CD14-positive monocyte (primary cell): ENCODE data around the gene PAX8. TPM values are rescaled to one million over a fixed set of nuclear protein-coding genes. Genes with fewer than 3 reads are reported as not detected.

ENCODE experiments used
- DNase-seq, 3 donors: peaks; one replicate each; pipeline ENCODE4 v3.0.0-alpha.2; 2011 to 2022
- H2AFZ ChIP-seq: 2 replicates; pipeline ENCODE4 v1.6.0; 2012; ENCODE audit warnings: mild to moderate bottlenecking, low read depth, low read length, inconsistent platforms; ENCODE audit not compliant: insufficient read depth, poor library complexity, severe bottlenecking
- H3K27ac ChIP-seq, 2 donors: 1 replicate in 1 of 2; 2 replicates in 1 of 2; pipeline ENCODE4 v1.5.1; 2012 to 2013; ENCODE audit warnings: low read length in 2 of 2, control low read depth in 1 of 2, inconsistent platforms in 1 of 2, low read depth in 1 of 2, mild to moderate bottlenecking in 1 of 2
- H3K27me3 ChIP-seq, 2 donors: one replicate each; pipeline versions ENCODE4 v1.6.0 to v1.6.1; 2011 to 2013; ENCODE audit warnings: low read length in 2 of 2; ENCODE audit not compliant: control insufficient read depth in 2 of 2, insufficient read depth in 2 of 2
- H3K36me3 ChIP-seq, 2 donors: replicated peaks in 1 of 2; 1 replicate in 1 of 2; 2 replicates in 1 of 2; pipeline versions ENCODE4 v1.5.1 to v1.6.1; 2012 to 2013; ENCODE audit warnings: low read length in 2 of 2, control low read depth in 1 of 2, inconsistent platforms in 1 of 2, mild to moderate bottlenecking in 1 of 2; ENCODE audit not compliant: insufficient read depth in 2 of 2, control insufficient read depth in 1 of 2
- H3K4me1 ChIP-seq, 2 donors: 1 replicate in 1 of 2; 2 replicates in 1 of 2; pipeline versions ENCODE4 v1.5.1 to v1.6.1; 2012 to 2013; ENCODE audit warnings: low read length in 2 of 2, control low read depth in 1 of 2, inconsistent platforms in 1 of 2, mild to moderate bottlenecking in 1 of 2, moderate library complexity in 1 of 2; ENCODE audit not compliant: insufficient read depth in 2 of 2, control insufficient read depth in 1 of 2
- H3K4me2 ChIP-seq: replicated peaks from 2 replicates; pipeline ENCODE3; 2012; ENCODE audit warnings: low read length, moderate library complexity, mild to moderate bottlenecking; ENCODE audit not compliant: poor library complexity, severe bottlenecking; ENCODE audit errors: extremely low read depth
- H3K4me3 ChIP-seq, 3 experiments: fragments of 200-600 bp in 1 of 3; sonication (generic) in 1 of 3; replicated peaks in 1 of 3; 1 replicate in 2 of 3; 2 replicates in 1 of 3; pipeline ENCODE4 v1.5.1; 2011 to 2013; ENCODE audit warnings: low read length in 3 of 3, mild to moderate bottlenecking in 3 of 3, control low read depth in 2 of 3, low read depth in 2 of 3, inconsistent platforms in 1 of 3, moderate library complexity in 1 of 3
- H3K79me2 ChIP-seq: 2 replicates; pipeline ENCODE4 v1.6.0; 2012; ENCODE audit warnings: mild to moderate bottlenecking, control low read depth, inconsistent platforms, low read length, moderate library complexity; ENCODE audit not compliant: insufficient read depth
- H3K9ac ChIP-seq: 2 replicates; pipeline ENCODE4 v1.6.0; 2017; ENCODE audit warnings: low read length, mild to moderate bottlenecking; ENCODE audit not compliant: insufficient read depth, poor library complexity, severe bottlenecking
- H3K9me3 ChIP-seq, 2 donors: replicated peaks in 1 of 2; 1 replicate in 1 of 2; 2 replicates in 1 of 2; pipeline versions ENCODE4 v1.5.1 to v1.6.1; 2012 to 2013; ENCODE audit warnings: low read length in 2 of 2, control low read depth in 1 of 2; ENCODE audit not compliant: control insufficient read depth in 1 of 2, insufficient read depth in 1 of 2
- H4K20me1 ChIP-seq: 2 replicates; pipeline ENCODE4 v1.6.0; 2012; ENCODE audit warnings: mild to moderate bottlenecking, low read length, control low read depth, moderate library complexity; ENCODE audit not compliant: insufficient read depth
- H3K27ac Mint-ChIP-seq, 7 donors: one replicate each; pipeline ENCODE4 v1.8.0; 2020; ENCODE audit warnings: mild to moderate bottlenecking in 7 of 7, mixed read lengths in 7 of 7, moderate library complexity in 6 of 7, inconsistent platforms in 2 of 7
- H3K27me3 Mint-ChIP-seq, 3 donors: one replicate each; pipeline ENCODE4 v1.8.0; 2021 to 2022; ENCODE audit warnings: low read depth in 3 of 3, mild to moderate bottlenecking in 3 of 3, mixed read lengths in 3 of 3, moderate library complexity in 3 of 3, inconsistent platforms in 1 of 3
- H3K36me3 Mint-ChIP-seq, 2 donors: one replicate each; pipeline ENCODE4 v1.8.0; 2020; ENCODE audit warnings: mixed read lengths in 2 of 2, inconsistent platforms in 1 of 2, mild to moderate bottlenecking in 1 of 2
- H3K4me1 Mint-ChIP-seq: one replicate; pipeline ENCODE4 v1.8.0; 2020; ENCODE audit warnings: mild to moderate bottlenecking, mixed read lengths
- H3K4me3 Mint-ChIP-seq, 2 donors: one replicate each; pipeline ENCODE4 v1.8.0; 2020; ENCODE audit warnings: mild to moderate bottlenecking in 2 of 2, mixed read lengths in 2 of 2, moderate library complexity in 1 of 2
- H3K9me3 Mint-ChIP-seq, 7 donors: one replicate each; pipeline ENCODE4 v1.8.0; 2020 to 2022; ENCODE audit warnings: mixed read lengths in 7 of 7, mild to moderate bottlenecking in 6 of 7, moderate library complexity in 6 of 7, inconsistent platforms in 2 of 7
- CTCF ChIP-seq: fragments of 200-600 bp; IDR thresholded peaks from one replicate; pipeline ENCODE4 v1.8.0; 2022; ENCODE audit warnings: antibody characterized with exemption, mild to moderate bottlenecking
- WGBS: methylation state at CpG from one replicate; pipeline ENCODE4 v1.1.5; 2013; ENCODE audit warnings: missing lambda C conversion rate; ENCODE audit not compliant: insufficient coverage; 5-methylcytosine and 5-hydroxymethylcytosine counted together
- intact Hi-C, 2 donors: fragments of 100-400 bp; cut with micrococcal nuclease; formaldehyde crosslinking; loops; one replicate each; pipeline versions ENCODE4 v1.15.0 to v1.15.1; 2023
- polyA plus RNA-seq, 3 donors: library from polyadenylated mRNA; depleted of rRNA in 1 of 3; unstranded in 2 of 3; stranded (reverse) in 1 of 3; fragments of 300-500 nt in 2 of 3; fragments of >200 nt in 1 of 3; fragmentation: Illumina TruSeq in 2 of 3; gene quantifications; 1 replicate in 2 of 3; 2 replicates in 1 of 3; pipeline ENCODE4 v1.2.3, GENCODE V29; 2012 to 2021

The PAX8 gene
- polyA plus RNA-seq, 3 donors = 0.26 to 0.47 (median 0.36) TPM

DNA sequence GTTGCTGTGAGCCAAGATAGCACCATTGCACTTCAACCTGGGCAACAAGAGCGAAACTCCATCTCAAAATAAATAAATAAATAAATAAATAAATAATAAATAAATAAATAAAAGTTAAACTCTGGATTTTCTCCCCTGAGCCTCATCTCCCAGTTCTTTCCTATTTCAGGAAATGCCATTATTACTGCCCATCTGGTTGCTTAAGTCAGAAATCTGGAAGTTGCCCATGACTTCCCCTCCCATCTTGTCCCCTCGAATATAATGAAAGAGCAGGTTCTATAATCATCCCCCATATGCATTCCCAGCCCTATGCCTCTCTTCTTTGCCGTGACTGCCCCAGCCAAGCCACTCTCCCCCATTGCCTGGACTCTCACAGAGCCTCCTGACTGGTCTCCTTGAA, 109.1 kb downstream of the PAX8 start:
- DNase-seq = peak in 1 of 3 donors; percentile 31
- intact Hi-C loops = no loop called here

DNA sequence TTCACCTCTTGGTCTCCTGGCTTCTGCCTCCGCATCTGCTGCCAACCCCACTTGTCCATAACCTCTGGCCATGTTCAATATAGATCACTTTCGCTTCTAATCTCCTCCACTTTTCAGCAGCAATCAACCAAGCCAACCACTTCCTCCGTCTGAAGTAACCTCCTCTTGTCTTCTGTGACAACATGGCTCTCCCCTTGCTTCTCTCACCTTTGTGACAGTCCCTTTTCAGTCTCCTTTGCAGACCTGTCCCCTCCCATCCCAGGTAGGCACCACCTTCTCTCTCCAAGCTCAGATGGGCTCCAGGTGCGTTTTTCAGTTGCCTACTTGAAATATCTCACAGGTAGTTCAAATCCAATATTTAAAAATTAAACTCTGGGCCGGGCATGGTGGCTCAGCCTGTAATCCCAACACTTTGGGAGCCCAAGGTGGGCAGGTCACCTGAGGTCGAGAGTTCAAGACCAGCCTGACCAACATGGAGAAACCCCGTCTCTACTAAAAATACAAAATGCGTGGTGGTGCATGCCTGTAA, 109.7 kb downstream of the PAX8 start:
- Histone ChIP-seq H4K20me1 (no peaks in the 10 kb centered on the region), H3K4me2 (no peak overlapping the region), H3K9me3 (no peaks in the 10 kb centered on the region), H3K27ac (peak overlapping the region; percentile 21 to 31), H3K79me2 (peaks cover 3% of the 10 kb centered on the region), H3K4me1 (peaks cover 39 to 46% of the 10 kb centered on the region in 2 donors), H3K27me3 (no peaks in the 10 kb centered on the region), H3K4me3 (no peak overlapping the region), H2AFZ (peak overlapping the region; percentile 35), H3K36me3 (no peaks in the 10 kb centered on the region), H3K9ac (no peak overlapping the region)
- DNase-seq = no peak
- Mint-ChIP-seq H3K4me3 (no peak overlapping the region), H3K9me3 (peaks cover 0 to 1% (median 0%) of the 10 kb centered on the region in 7 donors), H3K4me1 (peaks cover 51% of the 10 kb centered on the region), H3K36me3 (no peaks in the 10 kb centered on the region), H3K27me3 (peaks cover 0 to 1% (median 0%) of the 10 kb centered on the region in 3 donors), H3K27ac (peak overlapping the region in 5 of 7 donors; percentile 7 to 51 (median 26))
- intact Hi-C loops = no loop called here
- TF ChIP-seq CTCF = no peak
- 71% methylated on average over 6 of the region's 8 CpGs for WGBS

More for the DNA sequence above, 109.1 kb downstream of the PAX8 start:
- Histone ChIP-seq H3K9me3 (no peaks in the 10 kb centered on the region), H3K79me2 (peaks cover 8% of the 10 kb centered on the region), H4K20me1 (peaks cover 1% of the 10 kb centered on the region), H3K9ac (no peak overlapping the region), H3K27me3 (no peaks in the 10 kb centered on the region), H3K36me3 (no peaks in the 10 kb centered on the region), H3K4me2 (no peak overlapping the region), H3K4me3 (no peak overlapping the region), H3K27ac (no peak overlapping the region), H3K4me1 (peaks cover 44 to 51% of the 10 kb centered on the region in 2 donors), H2AFZ (no peak overlapping the region)
- H3K4me1 Mint-ChIP-seq = peaks cover 50% of the 10 kb centered on the region
- peaks cover 0 to 1% (median 0%) of the 10 kb centered on the region in 3 donors for H3K27me3 Mint-ChIP-seq
- H3K27ac Mint-ChIP-seq = peak overlapping the region in 2 of 7 donors; percentile 3 to 5
- H3K36me3 Mint-ChIP-seq = no peaks in the 10 kb centered on the region
- 54% methylated on average over 2 of the region's 3 CpGs for WGBS
- peaks cover 0 to 1% (median 0%) of the 10 kb centered on the region in 7 donors for H3K9me3 Mint-ChIP-seq
- TF ChIP-seq CTCF = no peak
- H3K4me3 Mint-ChIP-seq = no peak overlapping the region
